GM13976 (cell line): ENCODE measurements around the gene PIK3R1.

ENCODE experiments used
- DNase-seq: peaks from one replicate; pipeline ENCODE4 v3.0.0; 2012; ENCODE audit warnings: low spot score
- in situ Hi-C: fragments of 300-500 bp; cut with MboI; formaldehyde crosslinking; loops from one replicate; pipeline ENCODE4 v1.12.0; 2022; ENCODE audit warnings: low sequenced_read_pairs, mixed read lengths, inconsistent platforms; ENCODE audit not compliant: unreplicated experiment
- TF ChIP-seq, protein P1 (sequence below): IDR thresholded peaks from 2 replicates; pipeline ENCODE4 v1.5.1; 2012; ENCODE audit warnings: borderline replicate concordance, mild to moderate bottlenecking; ENCODE audit not compliant: insufficient read depth; ENCODE audit errors: extremely low read depth, missing control alignments, control extremely low read depth

The PIK3R1 gene

DNA sequence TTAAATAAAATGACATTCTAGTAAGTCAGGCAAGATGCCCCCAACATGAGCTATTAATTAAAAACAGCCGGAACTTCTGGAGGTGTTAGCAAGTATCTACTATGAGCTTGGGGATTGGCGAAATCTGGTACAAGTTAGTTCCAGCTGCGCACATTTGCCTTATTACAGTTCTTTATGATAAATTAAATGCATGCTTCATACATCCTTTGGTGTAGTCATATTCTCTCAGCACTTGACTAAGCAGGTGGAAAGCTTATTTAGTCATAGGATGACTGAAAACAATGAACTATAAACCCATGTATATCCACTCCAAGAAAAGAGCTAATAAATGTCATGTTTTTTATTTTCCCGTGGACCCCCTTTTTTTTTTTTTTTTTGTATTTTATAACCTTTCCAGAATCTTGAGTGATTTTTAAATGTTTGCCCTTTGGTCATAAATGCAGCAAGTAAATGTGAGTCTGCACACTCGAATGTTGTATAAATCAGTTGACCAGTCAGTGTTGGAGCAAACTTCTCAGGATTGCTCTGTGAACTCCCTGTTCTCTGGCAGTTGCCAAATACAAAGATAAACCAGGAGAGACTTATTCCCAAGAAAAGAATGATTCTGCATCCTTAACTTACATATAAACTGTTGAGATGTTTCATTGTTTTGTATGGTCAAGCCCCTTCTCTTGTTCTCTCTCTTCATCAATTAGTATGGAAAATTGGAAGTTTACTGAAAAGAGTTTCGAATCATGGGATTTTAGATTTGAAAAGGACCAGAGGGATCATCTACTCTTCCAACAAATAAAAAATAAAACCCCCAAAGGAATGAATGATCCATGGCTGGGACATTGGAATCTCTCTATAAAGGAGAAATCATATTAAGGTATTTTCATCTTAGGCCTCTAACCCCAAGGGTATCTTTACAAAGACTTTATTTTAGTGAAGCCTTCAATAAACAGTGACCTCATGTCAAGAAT lies 38.3 kb downstream of the PIK3R1 start:
- no peak for DNase-seq
- in situ Hi-C loops, result loop anchor here (10.0 kb wide), 1 partner anchor 1009 kb away; no protein-coding TSS in a partner anchor

DNA sequence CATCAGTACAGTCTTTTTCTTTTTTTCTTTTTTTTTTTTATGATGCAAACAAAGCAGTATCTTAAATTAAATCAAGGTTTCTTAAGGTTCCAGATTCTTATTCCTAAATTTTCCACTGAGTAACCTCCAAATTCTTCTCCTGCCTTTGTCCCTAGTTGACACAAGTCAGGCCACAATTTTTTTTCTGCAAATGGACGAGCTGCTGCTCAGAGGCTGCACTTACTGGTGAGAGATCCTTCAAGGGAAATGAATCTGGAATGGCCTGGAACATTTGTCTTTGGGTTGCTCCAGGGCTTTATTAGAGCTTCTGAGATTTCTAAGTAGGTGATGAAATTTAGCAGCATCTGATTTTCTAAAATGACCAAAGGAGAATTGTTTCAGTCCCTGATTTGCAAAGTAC lies 39.3 kb downstream of the PIK3R1 start:
- TF ChIP-seq, protein P1, sequence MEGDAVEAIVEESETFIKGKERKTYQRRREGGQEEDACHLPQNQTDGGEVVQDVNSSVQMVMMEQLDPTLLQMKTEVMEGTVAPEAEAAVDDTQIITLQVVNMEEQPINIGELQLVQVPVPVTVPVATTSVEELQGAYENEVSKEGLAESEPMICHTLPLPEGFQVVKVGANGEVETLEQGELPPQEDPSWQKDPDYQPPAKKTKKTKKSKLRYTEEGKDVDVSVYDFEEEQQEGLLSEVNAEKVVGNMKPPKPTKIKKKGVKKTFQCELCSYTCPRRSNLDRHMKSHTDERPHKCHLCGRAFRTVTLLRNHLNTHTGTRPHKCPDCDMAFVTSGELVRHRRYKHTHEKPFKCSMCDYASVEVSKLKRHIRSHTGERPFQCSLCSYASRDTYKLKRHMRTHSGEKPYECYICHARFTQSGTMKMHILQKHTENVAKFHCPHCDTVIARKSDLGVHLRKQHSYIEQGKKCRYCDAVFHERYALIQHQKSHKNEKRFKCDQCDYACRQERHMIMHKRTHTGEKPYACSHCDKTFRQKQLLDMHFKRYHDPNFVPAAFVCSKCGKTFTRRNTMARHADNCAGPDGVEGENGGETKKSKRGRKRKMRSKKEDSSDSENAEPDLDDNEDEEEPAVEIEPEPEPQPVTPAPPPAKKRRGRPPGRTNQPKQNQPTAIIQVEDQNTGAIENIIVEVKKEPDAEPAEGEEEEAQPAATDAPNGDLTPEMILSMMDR, result no peak
- in situ Hi-C loops, result loop anchor here (10.0 kb wide), 1 partner anchor 1010 kb away; no protein-coding TSS in a partner anchor
- DNase-seq, result no peak

More for the DNA sequence above, 38.3 kb downstream of the PIK3R1 start:
- TF ChIP-seq, protein P1, result no peak

DNA sequence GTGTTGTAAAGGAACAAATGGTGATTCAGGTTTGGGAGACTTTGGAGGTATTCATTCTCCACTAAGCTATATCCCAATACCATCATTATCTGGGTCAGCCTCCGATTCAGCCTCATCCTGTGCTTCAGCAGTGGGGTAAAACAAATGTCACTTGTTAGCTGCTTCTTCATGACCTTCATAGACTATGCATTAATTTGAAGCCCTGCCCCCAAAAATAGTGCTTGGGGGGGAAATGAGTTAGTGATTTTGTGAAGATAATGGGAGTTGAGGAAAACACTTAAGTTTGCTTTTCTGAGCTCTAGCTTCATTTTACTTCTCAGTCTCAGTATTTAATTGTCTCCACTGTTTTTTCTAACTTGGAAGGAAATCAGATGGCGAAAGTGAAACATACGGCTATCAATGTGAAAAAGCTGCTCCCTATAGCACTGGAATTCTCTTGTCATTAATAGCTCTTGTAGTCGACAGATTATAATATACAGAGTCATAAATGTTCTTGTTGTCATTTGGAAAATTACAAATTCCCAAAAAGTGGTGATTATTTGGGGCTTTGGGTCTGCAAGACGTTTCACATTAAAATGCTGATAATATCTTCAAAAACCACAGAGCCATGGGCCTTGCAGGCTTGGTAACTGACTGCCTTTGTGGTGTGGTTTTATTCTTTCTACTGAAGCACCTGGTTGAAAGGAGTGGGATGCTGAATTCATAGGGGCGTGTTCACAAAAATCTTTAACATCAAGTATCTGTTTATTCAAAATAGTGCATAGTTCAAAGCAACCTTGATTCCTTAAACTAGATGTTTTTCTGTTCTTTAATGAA lies 40.0 kb downstream of the PIK3R1 start:
- in situ Hi-C loops, result loop anchor here (10.0 kb wide), 1 partner anchor 1011 kb away; no protein-coding TSS in a partner anchor
- TF ChIP-seq, protein P1, result no peak
- DNase-seq, result no peak

DNA sequence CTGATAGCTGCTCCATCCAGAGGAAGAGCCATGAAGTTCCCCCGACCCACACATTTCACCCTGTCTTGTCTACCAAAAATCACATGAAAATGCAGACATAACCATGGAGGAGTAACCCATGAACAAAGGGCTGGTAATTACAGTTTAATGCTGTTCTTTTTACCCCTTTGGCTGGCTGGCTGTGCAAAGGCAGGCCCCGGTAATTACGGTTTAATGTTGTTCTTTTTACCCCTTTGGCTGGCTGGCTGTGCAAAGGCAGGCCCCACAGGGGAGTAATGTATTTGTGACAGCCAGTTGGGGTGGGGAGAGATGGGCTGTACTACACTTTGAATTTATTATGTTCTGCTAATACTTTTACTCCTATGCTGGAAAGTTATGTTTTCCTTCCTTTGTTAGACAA lies 41.7 kb downstream of the PIK3R1 start:
- in situ Hi-C loops, result loop anchor here (10.0 kb wide), 1 partner anchor 1012 kb away; no protein-coding TSS in a partner anchor
- TF ChIP-seq, protein P1, result no peak
- no peak for DNase-seq

DNA sequence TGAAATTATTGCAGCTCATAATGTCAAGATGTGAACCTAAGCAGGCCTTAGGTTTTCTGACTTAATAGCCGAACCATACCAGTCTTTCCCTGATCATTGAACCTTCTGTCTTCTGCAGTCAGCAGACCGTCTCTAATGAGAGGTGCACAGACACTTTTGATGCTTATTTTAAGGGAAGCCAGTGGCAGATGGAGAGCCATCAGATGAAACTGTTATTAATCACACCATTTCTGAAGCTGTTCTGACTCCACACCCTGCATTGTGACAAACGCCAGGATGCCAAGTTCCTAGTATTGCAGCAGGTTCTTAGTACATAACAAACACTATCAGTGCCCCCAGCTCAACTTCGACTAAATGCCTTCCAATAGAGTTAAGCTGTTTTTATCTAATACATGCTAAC lies 43.0 kb downstream of the PIK3R1 start:
- TF ChIP-seq, protein P1, result no peak
- in situ Hi-C loops, result loop anchor here (10.0 kb wide), 1 partner anchor 1014 kb away; no protein-coding TSS in a partner anchor
- DNase-seq, result no peak

DNA sequence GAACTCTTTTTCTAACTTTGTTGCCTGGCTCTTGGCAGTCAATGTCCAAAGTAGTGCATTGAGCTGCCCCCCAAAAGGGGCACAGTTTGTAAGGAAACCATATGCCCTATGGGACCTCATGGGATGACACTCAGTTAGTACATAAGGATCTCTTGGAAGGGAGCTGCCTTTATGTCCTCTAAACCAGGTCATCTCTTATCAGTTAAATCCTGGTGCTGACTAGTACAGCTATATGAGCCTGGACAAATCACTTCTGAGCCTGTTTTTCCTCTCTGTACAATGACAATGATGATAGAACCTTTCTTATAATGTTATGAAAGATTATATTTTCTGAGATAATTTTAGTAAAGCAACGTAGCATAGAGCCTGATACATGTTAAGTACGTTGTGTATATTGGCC lies 44.1 kb downstream of the PIK3R1 start:
- no peak for DNase-seq
- TF ChIP-seq, protein P1, result no peak
- in situ Hi-C loops, result loop anchor here (10.0 kb wide), 1 partner anchor 1015 kb away; no protein-coding TSS in a partner anchor
